ENCODE data around the gene RNF10.

- TF ChIP-seq TAF1 (IDR thresholded peaks at IDR 0.05; ENCODE audit: borderline replicate concordance, insufficient read depth, low read length) (no peak), FOXP2 (optimal IDR thresholded peaks at IDR 0.05; ENCODE audit: borderline replicate concordance, extremely low read depth, extremely low read length, insufficient read depth) (no peak), POLR2AphosphoS5 (IDR thresholded peaks at IDR 0.05; ENCODE audit: low read depth, low read length) (no peak)
Observed at GRCh38 chr12:120620624-120621023, 86.5 kb downstream of the RNF10 start.
